Measurements from ENCODE around the gene KCNE3.

DNA sequence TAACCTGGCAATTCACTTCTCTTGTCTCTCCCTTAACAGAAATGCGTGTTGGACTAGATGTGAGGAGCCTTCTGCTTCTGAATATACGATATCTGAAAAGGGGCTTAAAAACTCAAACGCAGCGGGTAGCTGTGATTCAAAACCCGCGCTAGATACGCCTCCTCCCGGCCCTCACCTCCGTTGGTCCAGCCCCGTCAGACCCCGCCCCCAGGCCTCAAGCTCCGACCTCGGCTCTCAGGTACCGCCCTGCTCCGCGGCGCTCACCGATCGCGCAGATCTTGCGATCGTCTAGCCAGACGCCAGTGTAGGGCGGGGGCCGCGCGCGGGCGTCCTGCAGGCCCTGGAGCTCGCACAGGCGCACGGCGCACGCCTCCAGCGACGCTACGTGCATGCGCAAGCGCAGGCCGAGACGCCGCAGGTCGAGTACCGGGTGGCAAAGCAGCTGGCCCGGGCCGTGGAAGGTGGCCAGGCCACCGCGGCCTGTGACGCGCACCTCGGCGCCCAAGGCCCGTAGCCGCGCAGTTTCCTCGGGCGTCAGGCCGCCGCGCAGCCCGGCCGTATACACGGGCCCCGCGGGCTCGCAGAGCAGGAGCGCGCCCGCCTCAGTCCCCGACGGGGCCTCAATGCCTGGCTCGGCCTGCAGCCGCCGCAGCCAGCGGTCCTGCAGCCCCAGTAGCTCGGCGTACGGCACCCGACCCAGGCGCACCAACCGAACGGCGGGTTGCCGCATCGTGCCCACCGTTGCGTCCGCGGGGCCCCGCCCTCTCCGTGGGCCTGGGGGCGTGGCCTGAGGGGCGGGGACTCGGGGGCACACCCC lies 25.8 kb upstream of the KCNE3 start, which contains the start of gene LIPT2:
- TF ChIP-seq, protein P1, sequence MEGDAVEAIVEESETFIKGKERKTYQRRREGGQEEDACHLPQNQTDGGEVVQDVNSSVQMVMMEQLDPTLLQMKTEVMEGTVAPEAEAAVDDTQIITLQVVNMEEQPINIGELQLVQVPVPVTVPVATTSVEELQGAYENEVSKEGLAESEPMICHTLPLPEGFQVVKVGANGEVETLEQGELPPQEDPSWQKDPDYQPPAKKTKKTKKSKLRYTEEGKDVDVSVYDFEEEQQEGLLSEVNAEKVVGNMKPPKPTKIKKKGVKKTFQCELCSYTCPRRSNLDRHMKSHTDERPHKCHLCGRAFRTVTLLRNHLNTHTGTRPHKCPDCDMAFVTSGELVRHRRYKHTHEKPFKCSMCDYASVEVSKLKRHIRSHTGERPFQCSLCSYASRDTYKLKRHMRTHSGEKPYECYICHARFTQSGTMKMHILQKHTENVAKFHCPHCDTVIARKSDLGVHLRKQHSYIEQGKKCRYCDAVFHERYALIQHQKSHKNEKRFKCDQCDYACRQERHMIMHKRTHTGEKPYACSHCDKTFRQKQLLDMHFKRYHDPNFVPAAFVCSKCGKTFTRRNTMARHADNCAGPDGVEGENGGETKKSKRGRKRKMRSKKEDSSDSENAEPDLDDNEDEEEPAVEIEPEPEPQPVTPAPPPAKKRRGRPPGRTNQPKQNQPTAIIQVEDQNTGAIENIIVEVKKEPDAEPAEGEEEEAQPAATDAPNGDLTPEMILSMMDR (IDR thresholded peaks at IDR 0.05), result no peak
- TF ChIP-seq POLR2A (IDR thresholded peaks at IDR 0.05), result peak in 1 of 2 donors; percentile 87
